Stimulated activated naive CD8-positive, alpha-beta T cell treated with anti-CD3 and anti-CD28 coated beads, Interleukin-15, Interleukin-2, amounts not matched to agents 100 U/mL and 50 U/mL, for 24 hours (primary cell): ENCODE data around the gene NPLOC4.

Experiments
- ATAC-seq: fragments of 150-1000 bp; cut with Tn5 transposase; one replicate; pipeline ENCODE4 v1.10.0; 2021
- DNase-seq: peaks from one replicate; pipeline ENCODE4 v3.0.0; 2021

The NPLOC4 gene

DNA sequence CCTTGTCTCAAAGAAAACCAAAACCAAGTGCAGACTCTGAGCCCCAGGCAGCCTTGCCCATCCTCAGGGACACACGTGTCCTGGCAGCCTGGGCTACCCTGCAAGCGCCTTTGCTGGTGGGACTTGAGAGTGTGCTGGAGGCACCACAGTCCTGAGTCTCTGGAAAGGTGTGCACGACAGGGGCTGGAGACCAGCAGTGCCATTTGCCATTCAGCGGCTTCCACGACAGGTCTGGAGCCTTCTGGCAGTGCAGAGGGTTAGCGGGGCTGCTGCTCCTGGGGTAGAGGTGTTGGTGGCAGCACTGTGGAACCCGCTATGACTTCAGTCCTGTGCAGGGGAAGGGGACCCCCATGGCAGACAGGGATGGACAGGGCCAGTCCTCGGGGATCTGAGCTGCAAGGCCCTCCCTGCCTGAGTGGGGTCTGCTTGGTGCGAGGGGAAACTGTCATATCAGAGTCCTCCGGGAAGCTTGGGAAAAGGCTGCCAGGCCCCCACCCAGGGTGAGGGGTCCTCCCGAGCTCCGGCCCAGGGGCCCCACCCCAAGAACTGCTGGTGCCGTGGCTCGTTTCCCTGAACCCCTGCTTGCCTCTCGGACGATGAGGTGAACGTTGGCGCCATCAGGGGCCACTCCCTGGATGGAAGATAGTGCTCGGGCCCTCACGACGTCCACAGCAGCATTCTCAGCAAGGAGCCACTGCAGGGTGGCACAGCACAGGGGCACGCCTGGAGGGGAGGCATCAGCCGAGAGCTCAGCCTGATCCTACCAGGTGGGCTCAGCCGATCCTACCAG is 91.6 kb downstream of the NPLOC4 start:
- ATAC-seq (no peak), DNase-seq (no peak)

DNA sequence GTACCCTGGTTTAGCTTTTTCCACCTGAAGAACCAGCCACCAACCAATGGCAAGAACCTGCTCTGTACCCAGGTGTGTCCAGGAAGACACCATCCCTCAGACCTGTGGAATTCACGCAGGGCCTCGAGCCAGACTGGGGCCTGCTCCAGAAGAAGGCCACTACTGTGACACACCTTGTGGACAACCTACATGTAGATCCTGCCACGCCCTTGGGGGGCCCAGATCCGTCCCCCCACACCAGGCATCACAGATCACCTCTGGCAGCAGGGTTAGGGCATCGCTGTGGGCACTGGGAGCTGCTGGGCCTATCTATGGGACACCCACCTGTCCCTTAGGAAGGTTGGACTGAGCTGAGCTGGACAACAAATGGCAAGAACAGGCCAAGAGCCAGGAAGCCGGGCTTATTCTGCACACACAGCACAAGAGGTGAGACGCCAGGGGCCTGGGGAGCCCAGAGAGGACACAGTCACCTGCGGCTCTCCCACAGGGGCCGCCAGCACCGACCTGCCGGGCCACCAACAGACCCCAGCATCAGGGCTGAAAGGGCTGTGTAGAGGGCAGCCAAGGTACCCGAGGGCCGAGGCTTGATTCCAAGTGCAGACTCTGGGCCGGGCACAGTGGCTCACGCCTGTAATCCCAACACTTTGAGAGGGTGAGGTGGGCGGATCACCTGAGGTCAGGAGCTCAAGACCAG is 92.5 kb downstream of the NPLOC4 start:
- ATAC-seq, result no peak
- DNase-seq, result no peak

DNA sequence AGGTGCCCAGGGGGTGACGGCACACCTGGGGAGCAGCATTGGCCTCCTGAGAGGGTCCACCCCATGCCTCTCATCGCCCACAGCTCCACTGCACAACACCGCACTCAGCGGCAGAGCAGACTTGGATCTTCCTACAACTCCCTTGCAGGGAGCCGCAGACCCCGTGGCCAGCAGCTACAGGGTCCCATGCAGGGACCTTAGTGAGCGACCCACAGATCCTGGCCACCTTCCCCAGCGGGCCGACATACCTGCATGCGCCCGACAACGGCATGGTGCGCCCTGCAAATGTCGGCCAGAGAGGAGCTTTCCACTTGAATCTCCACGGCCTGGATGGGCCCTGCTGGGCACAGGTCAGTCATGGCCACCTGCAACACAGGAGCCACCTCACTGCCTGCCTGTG is 93.2 kb downstream of the NPLOC4 start:
- DNase-seq (no peak), ATAC-seq (no peak)

DNA sequence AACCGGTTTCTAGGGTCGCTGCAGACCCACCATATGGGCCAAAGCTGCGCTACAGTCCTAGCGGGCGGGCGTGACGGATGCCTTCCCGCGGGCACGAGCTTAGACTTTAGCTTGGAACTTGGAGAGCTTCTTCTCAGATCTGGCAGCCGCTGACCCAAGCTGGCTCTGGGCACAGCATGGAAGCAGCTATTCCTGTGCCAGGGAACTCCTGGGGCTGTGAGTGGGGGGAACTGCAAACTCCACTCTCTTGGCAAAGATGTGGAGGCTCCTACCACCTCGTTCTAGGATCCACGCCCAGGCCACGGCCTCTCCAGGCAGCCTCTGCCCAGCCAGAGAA is 93.6 kb downstream of the NPLOC4 start:
- DNase-seq (no peak), ATAC-seq (no peak)

DNA sequence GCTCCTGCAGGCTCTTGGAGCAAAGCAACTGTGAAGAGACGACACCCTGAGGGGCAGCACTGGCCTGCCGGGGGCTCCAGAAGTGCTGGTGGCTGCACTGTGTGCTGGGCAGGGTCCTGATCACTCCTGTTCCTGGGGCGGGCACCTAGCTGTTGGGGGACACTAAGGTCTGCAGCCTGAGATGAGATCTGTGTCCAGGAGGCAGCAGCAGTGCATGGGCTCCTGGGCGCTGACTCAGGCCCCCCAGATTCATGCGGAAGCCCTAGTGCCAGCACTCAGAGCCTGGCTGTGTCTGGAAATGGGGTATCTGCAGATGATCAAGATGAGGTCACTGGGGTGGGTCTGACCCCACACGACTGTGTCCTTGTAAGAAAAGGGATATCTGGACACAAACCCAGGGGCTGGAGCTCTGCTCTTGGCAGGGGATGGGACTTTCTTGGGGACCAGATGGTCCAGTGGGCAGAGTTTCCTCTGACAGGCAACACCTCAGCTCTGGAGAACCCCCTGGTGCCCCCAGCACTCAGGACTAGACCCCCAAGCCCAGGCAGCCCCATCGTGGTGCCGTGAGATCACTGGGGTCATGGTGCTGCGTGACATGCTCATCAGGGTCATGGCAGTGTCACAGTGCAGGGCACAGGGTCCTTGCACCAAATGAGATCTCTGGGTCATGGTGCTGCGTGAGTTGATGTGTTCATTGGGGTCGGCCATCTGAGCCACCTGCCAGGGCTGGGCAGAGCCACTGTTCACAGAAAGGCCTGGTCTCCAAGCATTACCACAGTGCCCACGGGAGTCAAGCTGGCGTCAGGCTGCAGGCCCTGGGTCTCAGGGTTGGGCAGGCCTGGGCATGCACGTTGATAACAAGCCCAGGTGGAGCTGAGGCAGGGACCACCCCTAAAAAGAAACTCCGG is 94.2 kb downstream of the NPLOC4 start:
- ATAC-seq (no peak), DNase-seq (no peak)

DNA sequence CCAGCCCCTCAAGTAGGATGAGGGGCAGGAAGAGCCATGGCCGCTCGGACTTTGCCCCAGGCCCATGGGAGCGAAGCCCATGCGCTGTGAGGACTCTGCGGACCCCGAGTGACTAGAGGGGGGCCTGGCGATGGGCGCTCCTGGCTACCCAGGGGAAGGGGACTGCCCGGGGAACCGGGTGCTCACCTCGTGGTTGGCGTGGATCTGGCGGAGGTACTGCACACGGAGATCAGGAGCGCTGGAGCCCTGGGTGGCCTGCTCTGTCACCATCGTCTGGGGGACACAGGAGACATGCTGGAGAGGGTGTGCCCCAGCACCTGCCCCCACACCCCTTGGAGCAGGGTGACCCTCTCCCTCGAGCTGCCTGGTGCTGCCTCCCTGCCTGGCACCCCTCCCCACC is 95.8 kb downstream of the NPLOC4 start:
- ATAC-seq (no peak), DNase-seq (no peak)

DNA sequence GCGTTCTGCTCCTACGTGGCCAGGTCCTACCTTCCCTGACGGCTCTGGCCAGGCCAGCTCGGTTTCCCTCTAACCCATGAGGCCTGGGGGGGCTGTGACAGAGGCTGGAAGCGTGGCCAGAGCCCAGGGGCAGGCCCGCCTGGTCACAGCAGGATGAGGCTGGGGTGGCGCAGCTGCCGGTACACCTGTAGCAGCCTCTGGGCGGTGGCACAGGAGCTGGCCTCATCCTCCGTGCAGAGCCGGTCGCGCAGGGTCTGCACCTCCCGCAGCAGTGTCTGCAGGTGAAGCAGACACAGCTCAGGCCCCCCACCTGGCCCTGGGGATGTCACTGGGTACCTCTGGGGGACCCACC is 96.3 kb downstream of the NPLOC4 start:
- ATAC-seq (no peak), DNase-seq (no peak)

DNA sequence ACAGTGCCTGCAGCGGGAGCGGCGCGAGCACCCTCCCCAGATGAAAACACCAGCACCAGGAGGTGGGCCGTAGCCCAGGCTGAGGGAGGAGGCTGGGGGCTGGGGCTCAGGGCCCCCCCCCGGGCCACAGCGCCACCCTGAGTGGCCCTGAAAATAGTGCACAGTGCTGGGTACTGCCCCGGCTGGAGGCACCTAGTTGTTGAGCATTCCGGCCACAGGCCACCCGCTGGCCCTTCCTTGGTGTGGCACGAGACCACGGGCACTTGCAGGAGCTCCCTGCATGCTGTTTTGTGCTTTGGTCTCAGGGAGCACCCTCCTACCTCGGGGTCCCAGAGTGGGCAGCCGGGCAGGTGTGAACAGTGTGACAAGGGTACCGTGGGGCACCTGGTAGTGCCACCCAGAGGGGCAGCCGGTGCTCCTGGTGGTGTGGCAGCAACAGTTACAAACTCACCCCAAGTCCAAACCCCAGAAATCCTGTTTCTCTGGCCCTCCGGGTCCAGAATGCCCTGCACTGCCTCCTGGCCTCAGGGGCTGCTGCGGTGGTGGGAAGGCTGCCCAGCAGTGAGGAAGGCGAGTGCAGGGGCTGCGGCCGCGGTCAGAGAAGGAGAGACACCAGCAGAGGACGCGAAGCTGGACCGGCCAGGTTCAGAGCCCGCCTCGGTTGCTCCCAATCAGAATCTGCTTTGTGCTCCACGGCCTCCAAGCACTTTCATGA is 96.8 kb downstream of the NPLOC4 start:
- no peak for ATAC-seq
- DNase-seq, result no peak

DNA sequence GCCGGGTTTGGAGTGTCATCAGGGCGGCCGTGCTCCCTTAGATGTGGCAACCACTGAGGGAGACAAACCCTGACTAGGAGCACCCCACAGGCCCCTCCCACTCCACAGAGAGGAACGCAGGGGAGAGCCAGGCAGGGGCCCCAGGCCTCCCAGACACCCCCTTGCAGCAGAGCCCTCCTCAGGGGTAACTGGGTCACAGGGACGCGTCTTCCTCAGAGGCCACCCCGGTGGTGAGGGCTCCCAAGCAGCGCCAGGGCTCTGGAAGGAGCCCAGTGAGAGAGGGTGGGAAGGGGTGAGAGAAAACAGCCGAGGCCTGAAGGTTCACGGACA is 97.4 kb downstream of the NPLOC4 start:
- ATAC-seq (no peak), DNase-seq (no peak)

DNA sequence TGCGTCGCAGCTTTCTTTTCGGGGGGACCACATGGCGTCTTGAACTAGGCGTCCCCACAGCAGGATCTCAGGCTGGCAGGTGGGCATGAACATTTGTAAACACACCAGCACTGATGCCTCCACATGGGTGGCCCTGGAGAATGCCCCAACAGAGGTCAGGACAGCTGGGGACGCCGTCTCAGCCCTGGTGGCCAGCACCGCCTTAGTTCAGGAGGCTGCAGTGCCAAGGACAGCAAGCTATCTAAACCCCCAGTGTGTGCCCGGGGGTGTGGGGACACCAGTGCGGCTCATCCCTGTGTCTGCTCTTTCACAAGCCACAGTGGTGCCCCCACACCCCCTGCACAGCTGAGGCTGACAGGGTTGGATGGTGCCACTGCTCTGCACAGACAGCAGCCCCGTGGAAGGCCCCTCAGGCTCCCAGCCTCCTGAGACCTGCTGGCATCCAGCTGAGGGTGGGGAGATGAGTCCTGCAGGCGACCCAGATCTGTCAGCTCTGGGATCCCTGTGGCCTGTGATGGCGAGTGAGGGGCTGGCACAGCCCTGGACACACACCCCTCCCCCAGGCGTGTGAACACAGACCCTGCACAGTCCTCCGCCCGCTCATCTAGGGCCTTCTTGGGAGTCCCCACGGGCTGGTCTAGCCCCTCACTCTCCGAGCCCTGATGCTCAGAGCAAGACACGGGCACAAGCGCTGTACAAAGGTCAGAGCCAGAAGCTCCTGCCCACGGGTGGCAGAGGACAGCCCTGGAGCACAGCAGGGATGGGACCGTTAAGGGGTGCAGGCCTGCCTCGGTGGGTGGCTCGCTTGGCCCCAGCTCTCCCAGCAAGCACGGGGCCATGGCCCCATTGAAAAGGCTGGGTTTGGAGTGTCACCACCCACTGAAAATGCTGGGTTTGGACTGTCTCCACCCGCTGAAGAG is 98.0 kb downstream of the NPLOC4 start:
- ATAC-seq (no peak), DNase-seq (no peak)

DNA sequence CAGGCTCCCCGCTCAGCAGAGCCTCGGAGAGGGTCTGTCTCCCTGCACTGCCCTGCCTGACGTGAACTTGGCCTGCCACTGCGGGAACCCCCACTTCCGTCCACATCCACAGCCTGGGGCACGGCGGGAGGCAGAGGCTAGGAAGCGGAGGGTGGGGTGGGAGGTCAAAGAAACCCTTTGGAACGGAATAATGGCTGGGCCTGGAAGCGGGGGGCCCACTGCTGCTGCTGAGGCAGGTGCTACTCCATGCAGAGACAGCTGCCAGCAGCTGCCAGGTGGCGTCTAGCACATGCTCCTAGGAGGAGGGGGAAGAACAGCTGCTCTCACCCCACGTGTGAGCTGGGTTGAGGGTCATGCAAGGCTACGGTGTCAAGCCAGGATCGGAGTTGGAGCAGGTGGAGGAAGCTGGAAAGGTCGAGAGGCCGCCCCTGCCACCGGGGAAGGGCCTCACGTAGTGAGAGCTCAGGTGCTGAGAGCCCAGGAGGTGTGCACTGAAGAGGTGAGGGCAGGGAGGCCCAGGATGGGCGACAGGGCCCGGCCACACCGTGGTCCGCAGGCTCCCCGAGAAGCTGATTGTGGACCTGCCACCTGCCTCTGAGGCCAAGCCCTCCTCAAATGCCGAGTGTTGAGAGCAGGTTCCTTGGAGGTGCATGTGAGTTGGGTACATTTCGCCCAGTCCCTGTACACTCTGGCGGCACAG is 98.9 kb downstream of the NPLOC4 start:
- DNase-seq (no peak), ATAC-seq (no peak)

DNA sequence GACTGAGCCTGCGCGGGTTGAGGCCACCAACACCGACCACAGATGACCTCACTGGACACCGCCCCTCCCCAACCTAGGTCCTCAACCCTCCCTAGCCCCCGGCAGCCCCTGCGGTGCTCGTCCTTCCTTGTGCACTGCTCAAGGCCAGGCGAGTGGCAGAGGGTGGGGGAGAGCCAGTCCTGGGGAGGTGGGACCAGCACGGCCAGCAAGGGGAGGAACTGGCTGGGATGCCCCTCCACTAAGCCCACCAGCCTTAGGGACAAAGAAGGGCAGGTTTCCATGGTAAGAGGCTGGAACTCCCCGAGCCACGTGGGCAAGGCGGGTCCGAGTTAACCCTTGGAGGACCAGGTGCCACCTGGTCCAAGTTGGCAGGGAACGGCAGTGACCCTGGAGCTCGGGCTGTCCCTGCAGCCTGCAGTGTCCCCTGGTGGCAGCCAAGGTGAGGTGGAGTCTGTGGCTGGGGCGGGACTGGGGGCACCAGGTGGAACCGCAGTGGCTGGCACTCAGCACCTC is 99.5 kb downstream of the NPLOC4 start:
- DNase-seq (peak; percentile 55), ATAC-seq (peak; percentile 40)

DNA sequence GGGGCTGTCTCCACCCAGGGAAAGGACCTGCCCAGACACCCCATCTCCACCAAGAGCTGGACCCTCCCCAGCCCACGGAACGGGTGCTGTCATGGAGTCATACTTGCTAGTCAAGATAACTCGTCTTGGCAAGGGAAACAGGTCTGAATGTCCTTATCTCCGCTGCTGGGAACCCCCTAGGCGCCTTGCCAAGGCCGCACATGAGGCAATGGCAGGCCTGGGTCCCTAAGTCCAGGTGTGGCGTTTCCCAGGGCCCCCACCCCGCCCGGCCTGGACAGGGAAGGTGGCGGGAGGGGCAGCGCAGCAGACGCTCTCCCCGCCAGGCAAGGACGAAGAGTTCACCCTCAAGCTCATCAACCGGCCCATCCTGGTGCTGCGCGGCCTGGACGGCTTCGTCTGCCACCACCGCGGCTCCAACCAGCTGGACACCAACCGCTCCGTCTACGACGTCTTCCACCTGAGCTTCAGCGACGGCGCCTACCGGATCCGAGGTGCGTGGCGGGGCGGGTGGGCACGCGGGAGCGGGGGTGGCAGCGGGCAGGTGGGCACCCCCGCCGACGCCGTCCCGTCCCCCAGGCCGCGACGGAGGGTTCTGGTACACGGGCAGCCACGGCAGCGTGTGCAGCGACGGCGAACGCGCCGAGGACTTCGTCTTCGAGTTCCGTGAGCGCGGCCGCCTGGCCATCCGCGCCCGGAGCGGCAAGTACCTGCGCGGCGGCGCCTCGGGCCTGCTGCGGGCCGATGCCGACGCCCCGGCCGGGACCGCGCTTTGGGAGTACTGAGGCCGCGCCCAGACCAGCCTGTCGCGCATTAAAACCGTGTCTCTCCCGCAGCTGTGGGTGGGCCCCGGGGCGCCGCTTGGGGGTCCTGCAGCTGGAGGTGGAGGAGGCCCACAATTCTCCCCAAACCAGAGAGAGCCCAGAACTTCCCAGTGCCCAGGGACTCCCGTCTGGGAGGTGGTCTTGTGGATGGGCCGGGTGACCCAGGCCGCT is 100.3 kb downstream of the NPLOC4 start:
- DNase-seq (no peak), ATAC-seq (no peak)

DNA sequence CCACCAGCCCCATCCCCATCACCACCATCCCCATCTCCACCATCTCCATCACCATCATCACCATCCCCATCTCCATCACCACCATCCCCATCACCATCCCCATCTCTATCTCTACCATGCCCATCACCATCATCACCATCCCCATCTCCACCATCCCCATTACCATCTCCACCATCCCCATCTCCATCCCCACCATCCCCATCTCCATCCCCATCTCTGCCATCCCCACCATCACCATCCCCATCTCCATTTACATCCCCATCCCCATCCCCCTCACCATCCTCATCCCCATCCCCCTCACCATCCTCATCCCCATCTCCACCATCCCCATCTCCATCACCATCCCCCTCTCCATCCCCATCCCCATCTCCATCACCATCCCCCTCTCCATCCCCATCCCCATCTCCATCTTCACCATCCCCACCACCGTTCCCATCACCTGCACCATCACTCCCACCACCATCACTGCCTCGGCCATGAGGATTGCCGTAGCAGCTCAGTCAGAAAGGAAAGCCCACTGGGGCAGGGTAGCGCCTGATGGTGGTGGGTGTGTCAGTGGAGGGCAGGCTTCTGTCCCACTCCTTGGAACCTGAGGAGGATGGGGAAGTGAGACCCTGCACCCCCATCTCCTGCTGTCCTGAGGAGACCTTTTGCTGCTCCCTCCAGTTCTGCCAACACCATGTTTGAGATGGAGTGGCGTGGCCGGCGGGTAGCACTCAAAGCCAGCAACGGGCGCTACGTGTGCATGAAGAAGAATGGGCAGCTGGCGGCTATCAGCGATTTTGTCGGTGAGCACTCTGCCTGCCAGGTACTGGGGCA is 101.2 kb downstream of the NPLOC4 start:
- ATAC-seq, result no peak
- no peak for DNase-seq

DNA sequence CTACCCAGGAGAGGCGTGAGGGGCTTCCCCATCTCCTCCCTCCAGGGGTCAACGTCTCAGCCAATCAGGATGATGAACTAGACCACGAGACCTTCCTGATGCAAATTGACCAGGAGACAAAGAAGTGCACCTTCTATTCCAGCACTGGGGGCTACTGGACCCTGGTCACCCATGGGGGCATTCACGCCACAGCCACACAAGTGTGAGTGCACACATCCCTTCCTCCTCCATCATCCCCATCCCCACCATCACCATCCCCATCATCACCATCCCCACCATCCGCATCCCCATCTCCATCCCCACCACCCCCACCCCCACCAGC is 101.9 kb downstream of the NPLOC4 start:
- no peak for DNase-seq
- no peak for ATAC-seq

DNA sequence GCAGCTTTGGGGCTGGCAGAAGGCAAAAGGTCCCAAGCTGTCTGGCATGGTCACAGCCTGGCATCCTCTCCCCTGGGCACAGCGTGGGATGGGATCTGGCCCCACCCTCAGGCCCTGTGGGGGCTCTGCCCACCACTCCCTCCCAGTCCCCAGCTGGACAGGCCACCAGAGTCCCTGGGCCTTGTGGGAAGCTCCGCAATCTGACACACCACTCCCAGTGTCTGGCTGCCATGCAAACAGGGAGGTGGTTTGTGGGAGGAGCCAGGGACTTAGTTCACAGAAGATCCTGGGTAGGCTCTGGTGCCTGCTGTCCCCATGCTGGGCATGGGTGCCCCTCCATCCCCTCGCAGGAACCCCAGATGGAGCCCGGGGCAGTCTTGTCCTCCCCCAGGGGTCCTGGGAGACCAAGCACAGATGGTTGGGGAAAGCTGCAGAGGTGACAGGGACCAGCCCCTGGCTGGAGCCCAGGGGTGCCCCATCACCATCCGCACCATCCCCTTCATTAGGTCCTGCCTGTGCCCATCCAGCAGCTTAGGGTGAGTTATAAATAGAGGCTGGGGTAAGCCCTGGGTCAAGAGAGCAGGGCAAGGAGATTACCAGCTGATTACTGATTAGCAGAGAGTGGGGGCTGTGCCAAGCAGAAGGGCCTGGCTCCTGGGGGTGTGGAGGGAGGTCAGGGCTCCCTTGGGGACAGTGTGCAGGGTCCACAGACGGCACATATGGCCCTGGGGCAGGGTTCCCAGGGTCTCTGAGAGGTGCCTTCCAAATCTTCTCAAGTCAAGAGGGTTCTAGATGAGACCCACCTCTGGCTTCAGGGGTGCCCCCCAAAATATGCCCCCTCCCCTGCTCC is 102.5 kb downstream of the NPLOC4 start:
- DNase-seq (no peak), ATAC-seq (no peak)

DNA sequence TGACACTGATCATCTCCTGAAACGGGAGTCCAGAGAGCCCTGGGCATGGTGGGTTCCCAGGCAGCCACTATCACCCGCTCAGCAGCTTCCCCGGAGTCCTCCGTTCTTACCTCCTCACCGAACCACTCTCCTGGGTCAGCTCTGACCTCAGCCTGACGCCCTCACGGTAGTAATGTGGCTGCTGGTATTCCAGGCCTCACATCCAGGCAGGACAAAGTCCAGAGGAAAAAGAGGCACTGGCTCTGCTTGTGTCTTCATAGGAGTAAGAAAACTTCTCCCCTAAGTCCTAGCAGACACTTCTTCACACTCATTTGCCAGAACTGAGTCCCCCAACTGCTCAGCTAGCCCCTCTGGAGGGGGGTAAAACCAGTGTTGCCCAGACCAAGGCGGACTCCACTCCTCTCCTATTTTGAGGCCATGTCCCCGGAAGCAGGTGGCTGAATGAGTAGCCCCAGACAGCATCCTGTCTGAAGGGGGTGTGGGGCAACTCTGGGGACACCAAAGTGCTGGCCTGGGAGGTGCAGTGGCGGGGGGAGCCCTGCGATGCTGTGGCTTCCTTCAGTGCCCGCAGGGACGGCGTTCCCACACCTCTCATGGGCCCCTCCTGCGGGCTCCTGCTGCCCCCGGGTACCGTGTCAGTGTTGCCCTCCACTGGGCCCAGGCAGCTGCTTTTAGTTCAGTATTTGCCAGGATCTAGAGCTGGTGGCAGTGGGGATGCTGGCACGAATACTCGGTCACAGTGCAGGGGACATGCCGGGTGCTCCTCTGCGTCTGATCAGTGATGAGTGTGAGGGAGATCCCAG is 103.4 kb downstream of the NPLOC4 start:
- DNase-seq (no peak), ATAC-seq (no peak)
